ENCODE results near the gene NODAL. TPM values are rescaled to one million over a fixed set of nuclear protein-coding genes. Genes with fewer than 3 reads are reported as not detected.

The NODAL gene
- total and polyA plus RNA-seq, 10 donors: not detected

DNA sequence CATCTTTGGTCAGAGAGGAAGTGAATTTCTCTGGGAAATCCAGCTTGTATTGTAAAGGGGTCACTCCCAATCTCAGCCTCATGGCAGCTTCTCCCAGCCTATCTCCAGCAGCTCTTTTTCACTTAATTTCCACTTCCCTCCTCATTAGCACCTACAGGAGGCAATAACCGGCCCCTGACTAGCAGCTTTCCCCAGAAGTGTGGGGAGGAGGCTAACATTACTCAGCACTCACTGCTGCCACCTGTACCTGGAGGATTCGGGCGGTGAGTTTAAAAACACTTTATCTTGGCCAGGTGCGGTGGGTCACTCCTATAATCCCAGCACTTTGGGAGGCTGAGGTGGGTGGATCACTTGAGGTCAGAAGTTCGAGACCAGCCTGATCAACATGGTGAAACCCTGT, 3.8 kb downstream of the NODAL start:
- Histone ChIP-seq H3K27ac (no peak overlapping the region), H3K4me3 (no peak overlapping the region), H3K4me1 (peaks cover 12 to 33% (median 21%) of the 10 kb centered on the region in 6 donors), H3K36me3 (peaks cover 0 to 19% (median 4%) of the 10 kb centered on the region in 6 donors), H3K9me3 (no peaks in the 10 kb centered on the region), H3K27me3 (replicated peaks in 1 of 7) (peaks cover 0 to 47% (median 32%) of the 10 kb centered on the region in 7 donors)
- 72 to 83% (median 76%) methylated on average over 5 of the region's 5 CpGs for WGBS, 5 donors
- no peak for DNase-seq
- TF ChIP-seq, protein P1, sequence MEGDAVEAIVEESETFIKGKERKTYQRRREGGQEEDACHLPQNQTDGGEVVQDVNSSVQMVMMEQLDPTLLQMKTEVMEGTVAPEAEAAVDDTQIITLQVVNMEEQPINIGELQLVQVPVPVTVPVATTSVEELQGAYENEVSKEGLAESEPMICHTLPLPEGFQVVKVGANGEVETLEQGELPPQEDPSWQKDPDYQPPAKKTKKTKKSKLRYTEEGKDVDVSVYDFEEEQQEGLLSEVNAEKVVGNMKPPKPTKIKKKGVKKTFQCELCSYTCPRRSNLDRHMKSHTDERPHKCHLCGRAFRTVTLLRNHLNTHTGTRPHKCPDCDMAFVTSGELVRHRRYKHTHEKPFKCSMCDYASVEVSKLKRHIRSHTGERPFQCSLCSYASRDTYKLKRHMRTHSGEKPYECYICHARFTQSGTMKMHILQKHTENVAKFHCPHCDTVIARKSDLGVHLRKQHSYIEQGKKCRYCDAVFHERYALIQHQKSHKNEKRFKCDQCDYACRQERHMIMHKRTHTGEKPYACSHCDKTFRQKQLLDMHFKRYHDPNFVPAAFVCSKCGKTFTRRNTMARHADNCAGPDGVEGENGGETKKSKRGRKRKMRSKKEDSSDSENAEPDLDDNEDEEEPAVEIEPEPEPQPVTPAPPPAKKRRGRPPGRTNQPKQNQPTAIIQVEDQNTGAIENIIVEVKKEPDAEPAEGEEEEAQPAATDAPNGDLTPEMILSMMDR (IDR thresholded peaks at IDR 0.05 in 8 of 11, conservative IDR thresholded peaks at IDR 0.05 in 3 of 11): no peak
- TF ChIP-seq POLR2AphosphoS5 (IDR thresholded peaks at IDR 0.05) (no peak), POLR2A (IDR thresholded peaks at IDR 0.05) (no peak)
- intact Hi-C loops (cut with DNase I; ENCODE audit: low total_unique reads): no loop called here

DNA sequence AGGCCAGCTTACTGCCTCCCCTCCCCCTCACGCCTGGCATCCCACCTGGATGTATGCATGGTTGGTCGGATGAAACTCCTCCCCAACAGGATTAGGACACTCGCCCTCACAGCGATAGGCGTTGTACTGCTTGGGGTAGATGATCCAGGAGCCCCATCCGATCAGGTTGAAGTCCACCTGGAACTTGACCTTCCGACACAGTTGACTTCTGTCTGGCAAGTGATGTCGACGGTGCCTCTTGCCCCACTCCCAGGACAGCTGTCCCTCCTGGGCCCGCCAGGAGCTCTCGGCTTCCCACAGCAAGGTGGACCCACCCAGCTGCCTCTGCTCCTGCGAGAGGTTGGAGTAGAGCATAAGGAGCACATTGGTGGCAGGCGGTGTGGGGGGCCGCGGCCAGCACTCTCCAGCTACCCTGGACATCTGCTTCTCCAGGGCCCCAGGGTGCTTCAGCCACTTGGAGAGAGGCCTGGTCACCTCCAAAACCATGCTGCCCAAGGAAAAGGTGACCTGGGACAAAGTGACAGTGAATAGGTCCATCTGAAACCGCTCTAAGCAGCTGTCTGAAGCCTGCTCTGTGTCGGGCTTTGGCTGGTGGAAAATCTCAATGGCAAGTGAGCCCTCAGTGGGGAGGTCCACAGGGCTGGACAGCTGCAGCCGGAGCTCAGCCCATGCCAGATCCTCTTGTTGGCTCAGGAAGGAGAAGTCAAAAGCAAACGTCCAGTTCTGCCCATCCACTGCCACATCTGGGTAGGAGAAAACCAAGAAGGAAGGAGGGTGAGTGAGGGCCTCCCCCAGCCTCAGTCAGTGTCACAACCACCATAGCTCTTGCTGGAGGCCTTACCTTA, 6.0 kb downstream of the NODAL start:
- Histone ChIP-seq H3K36me3 (peaks cover 0 to 21% (median 4%) of the 10 kb centered on the region in 6 donors), H3K27me3 (replicated peaks in 1 of 7) (peaks cover 0 to 25% (median 13%) of the 10 kb centered on the region in 7 donors), H3K27ac (no peak overlapping the region), H3K4me3 (no peak overlapping the region), H3K9me3 (no peaks in the 10 kb centered on the region), H3K4me1 (peaks cover 2 to 37% (median 20%) of the 10 kb centered on the region in 6 donors)
- 88 to 95% (median 92%) methylated on average over 14 to 19 of the region's 19 CpGs for WGBS, 5 donors
- DNase-seq: no peak
- TF ChIP-seq, protein P1 (IDR thresholded peaks at IDR 0.05 in 8 of 11, conservative IDR thresholded peaks at IDR 0.05 in 3 of 11): no peak
- TF ChIP-seq POLR2AphosphoS5 (IDR thresholded peaks at IDR 0.05): peak in 2 of 3 donors; percentile 10 to 55
- intact Hi-C loops (cut with DNase I; ENCODE audit: low total_unique reads): no loop called here

DNA sequence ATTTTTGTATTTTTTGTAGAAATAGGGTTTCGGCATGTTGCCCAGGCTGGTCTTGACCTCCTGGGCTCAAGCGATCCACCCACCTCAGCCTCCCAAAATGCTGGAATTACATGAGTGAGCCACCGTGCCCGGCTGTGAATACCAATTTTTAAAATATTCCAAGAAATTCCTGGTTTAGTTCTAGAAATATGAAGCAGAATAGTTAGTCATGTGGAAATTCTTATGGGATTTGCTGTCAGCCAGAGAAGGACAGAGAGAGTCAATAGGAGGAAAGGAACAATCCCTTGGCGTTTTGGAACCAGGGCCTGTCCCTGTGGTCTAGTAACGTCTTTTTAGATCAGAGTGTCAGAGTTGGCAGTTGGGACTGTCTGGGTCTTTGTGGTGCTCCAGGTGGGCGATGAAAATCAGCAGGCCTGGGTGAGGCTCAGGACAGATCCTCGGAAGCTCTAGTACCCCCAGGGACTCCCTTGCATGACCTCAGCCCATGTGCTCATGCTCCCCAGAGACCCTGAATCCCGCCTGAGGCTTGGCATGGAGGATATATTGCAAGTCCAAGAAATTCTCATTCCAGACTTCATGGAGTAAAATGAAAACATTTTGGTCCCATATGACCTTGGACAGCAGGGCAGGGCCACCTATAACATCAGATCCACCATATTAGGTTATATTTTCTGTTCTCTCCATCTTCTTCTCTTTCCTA, 7.8 kb downstream of the NODAL start:
- intact Hi-C loops (cut with DNase I; ENCODE audit: low total_unique reads): no loop called here
- peaks cover 0 to 38% (median 10%) of the 10 kb centered on the region in 6 donors for H3K36me3 ChIP-seq
- H3K9me3 ChIP-seq: no peaks in the 10 kb centered on the region
- H3K27me3 ChIP-seq (replicated peaks in 1 of 7): peaks cover 0 to 8% (median 0%) of the 10 kb centered on the region in 7 donors
- no peak for TF ChIP-seq POLR2A (IDR thresholded peaks at IDR 0.05)
- no peak for TF ChIP-seq POLR2AphosphoS5 (IDR thresholded peaks at IDR 0.05)
- TF ChIP-seq, protein P1 (IDR thresholded peaks at IDR 0.05 in 8 of 11, conservative IDR thresholded peaks at IDR 0.05 in 3 of 11): no peak
- DNase-seq: no peak
- WGBS, 5 donors: 85 to 96% (median 93%) methylated on average over 8 to 9 of the region's 9 CpGs
- H3K4me1 ChIP-seq: peaks cover 0 to 41% (median 20%) of the 10 kb centered on the region in 6 donors
- no peak overlapping the region for H3K4me3 ChIP-seq
- H3K27ac ChIP-seq: peak overlapping the region in 1 of 8 donors; percentile 27
